ENCODE results near the gene ST8SIA5.

The ST8SIA5 gene

GRCh38 chr18:46672062-46672970, 84.5 kb downstream of the ST8SIA5 start:
- no peak for DNase-seq (ENCODE audit: low read depth)

GRCh38 chr18:46668694-46669093, 88.2 kb downstream of the ST8SIA5 start:
- no peak for DNase-seq (ENCODE audit: low read depth)

GRCh38 chr18:46668135-46668534, 88.7 kb downstream of the ST8SIA5 start:
- no peak for DNase-seq (ENCODE audit: low read depth)

GRCh38 chr18:46663539-46663938, 93.3 kb downstream of the ST8SIA5 start:
- no peak for DNase-seq (ENCODE audit: low read depth)

GRCh38 chr18:46660957-46661749, 95.7 kb downstream of the ST8SIA5 start:
- DNase-seq (ENCODE audit: low read depth): no peak

GRCh38 chr18:46659484-46659883, 97.4 kb downstream of the ST8SIA5 start:
- DNase-seq (ENCODE audit: low read depth): no peak

- no peak for DNase-seq (ENCODE audit: low read depth)
These were observed 99.5 kb downstream of the ST8SIA5 start, which contains the start of gene LOXHD1 for GRCh38 chr18:46657115-46657955. TSS of gene LOXHD1 (minus strand) at chr18:46657220. CDS start at chr18:46657033, 187 bp downstream.

- DNase-seq (ENCODE audit: low read depth): no peak
These were observed 100.3 kb downstream of the ST8SIA5 start for GRCh38 chr18:46656326-46657114.

GRCh38 chr18:46652372-46652771, 104.5 kb downstream of the ST8SIA5 start:
- DNase-seq (ENCODE audit: low read depth): no peak

GRCh38 chr18:46650681-46651080, 106.2 kb downstream of the ST8SIA5 start:
- no peak for DNase-seq (ENCODE audit: low read depth)

- DNase-seq (ENCODE audit: low read depth): no peak
These were observed 107.6 kb downstream of the ST8SIA5 start for GRCh38 chr18:46649071-46649862.

GRCh38 chr18:46646468-46646867, 110.4 kb downstream of the ST8SIA5 start:
- DNase-seq (ENCODE audit: low read depth): no peak

GRCh38 chr18:46642561-46642960, 114.3 kb downstream of the ST8SIA5 start:
- no peak for DNase-seq (ENCODE audit: low read depth)

GRCh38 chr18:46641917-46642316, 114.9 kb downstream of the ST8SIA5 start:
- no peak for DNase-seq (ENCODE audit: low read depth)

GRCh38 chr18:46639386-46639785, 117.5 kb downstream of the ST8SIA5 start:
- no peak for DNase-seq (ENCODE audit: low read depth)

GRCh38 chr18:46636040-46636630, 120.7 kb downstream of the ST8SIA5 start:
- DNase-seq (ENCODE audit: low read depth): no peak

- no peak for DNase-seq (ENCODE audit: low read depth)
These were observed 124.3 kb downstream of the ST8SIA5 start for GRCh38 chr18:46632401-46633071.

- no peak for DNase-seq (ENCODE audit: low read depth)
These were observed 125.9 kb downstream of the ST8SIA5 start for GRCh38 chr18:46630991-46631390.

GRCh38 chr18:46630160-46630559, 126.7 kb downstream of the ST8SIA5 start:
- DNase-seq (ENCODE audit: low read depth): no peak
